Stimulated activated CD4-positive, alpha-beta T cell treated with anti-CD3 and anti-CD28 coated beads, Interleukin-4, amount 100 ng/mL, for 1 hour (primary cell): ENCODE measurements around the gene TLE5.
"Not testable (repeated sequence)": the region's sequence is repeated elsewhere in the genome, so short reads cannot be mapped to it uniquely, and the experiment has no call there.

Experiments
- DNase-seq: peaks from one replicate; pipeline ENCODE4 v3.0.0-alpha.2; 2020

The TLE5 gene

GRCh38 chr19:3020321-3020960 is 41.9 kb downstream of the TLE5 start:
- DNase-seq = no peak

DNA sequence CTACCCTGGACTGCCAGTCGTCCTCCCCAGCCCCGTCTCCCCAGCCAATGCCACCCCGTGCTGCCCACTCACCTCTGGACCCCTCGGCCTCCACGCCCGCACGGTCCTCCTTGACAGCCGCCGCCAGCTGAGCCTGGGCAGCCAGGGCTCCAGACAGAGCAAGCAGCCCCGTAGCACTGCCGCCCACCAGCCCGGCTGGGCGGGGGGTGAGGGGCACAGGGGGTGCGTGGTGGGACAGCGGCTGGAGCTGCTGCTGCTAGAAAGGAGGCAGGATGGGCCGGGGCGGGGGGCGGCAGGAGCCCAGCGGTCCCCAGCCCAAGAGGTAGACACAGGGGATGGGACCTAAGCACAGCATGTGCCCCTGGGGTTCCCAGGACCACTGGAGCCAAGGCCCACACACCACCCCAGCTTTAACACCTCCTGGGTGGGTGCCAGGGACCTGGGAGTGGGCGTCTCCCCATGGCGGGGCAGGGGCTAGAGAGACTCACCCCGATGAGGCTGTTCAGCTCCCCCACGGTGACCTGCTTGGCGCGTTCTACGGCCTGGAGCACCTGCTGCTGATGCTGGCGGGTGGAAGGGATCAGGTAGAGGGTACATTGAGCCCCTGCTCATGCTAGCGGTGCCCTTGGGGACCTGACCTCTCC is 43.0 kb downstream of the TLE5 start:
- DNase-seq = no peak

GRCh38 chr19:3017923-3018322 is 44.4 kb downstream of the TLE5 start:
- no peak for DNase-seq

DNA sequence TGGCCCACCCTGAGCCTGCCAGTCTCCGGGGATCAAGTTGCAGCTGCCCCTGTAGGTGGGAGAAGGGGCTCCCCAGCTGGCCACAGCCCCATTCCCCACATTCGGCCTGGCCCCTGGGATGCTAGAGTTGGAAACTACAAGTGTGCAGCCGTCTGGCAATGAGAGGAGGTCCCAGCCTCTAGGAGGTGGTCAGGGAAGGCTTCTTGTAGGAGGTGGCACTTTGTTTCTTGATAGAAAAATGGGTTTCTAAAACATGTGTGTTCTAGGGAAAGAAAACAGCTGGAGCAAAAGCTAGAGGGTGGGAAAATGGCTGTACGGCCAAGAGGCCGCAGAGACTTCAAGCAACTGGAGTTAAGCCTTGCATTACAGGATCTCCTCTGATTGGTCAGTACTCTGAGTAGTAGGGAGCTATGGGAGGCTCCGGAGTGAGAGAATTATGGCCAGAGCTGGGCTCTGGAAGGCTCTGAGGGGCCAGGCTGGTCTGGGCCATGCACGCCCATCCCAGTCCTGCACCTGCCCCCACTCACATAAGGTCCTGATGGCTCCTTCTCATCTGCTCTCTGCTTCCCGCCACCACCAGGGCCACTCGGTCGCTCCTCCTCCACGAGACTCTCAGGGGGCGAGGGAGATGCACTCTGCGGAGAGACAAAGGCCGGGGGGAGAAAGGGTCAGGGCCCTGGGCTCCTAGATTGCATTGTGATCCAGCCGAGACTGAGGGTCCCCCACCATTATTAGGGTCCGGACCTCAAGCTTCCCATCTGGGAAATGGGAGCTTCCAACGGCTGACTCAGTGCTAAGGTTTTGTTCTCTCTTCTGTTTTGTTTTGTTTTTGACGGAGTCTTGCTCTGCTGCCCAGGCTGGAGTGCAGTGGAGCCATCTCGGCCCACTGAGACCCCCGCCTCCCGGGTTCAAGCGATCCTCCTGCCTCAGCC is 46.9 kb downstream of the TLE5 start:
- no peak for DNase-seq

DNA sequence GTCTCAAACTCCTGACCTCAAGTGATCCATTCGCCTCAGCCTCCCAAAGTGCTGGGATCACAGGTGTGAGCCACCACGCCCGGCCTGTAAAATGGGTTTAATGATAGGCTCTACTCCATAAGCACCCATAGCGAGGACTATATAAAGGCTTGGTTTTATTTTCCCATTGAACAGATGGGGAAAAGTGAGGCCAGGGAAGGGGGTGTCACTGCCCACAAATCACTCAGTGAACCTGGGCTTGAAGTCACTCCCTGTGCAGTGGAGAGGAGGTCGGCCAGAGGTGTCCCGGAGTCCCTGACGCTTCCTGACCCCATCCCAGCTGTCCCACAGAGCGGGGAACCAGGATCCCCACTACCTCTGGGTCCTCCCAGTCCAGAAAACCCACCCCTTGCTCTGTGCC is 48.2 kb downstream of the TLE5 start:
- no peak for DNase-seq

DNA sequence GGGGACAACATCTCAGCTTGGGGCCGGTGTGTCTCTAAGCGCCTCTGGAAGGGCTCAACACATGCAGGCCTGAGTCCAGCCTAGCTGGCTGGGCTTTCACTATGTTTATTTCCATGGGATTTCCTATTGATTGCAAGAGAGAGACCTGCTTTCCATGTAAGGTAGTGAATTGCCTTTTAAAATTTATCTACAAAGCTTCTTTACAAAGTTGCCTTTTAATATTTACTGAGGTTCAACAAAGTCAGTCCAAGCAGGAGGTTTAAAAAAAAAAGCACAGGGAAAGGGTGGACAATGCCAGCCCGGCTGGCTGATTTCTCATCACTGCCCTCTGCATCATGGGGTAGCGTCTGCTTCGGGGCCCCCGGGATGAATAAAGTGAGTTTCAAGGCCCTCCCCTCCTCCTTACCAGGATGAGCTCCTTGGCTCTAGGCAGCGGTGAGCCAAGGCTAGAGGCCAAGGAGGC is 49.0 kb downstream of the TLE5 start:
- DNase-seq = no peak

GRCh38 chr19:3012621-3013262 is 49.6 kb downstream of the TLE5 start:
- DNase-seq = no peak

- DNase-seq = not testable (repeated sequence)
Measured at GRCh38 chr19:3012059-3012458, 50.2 kb downstream of the TLE5 start.

GRCh38 chr19:3010871-3011270 is 51.4 kb downstream of the TLE5 start:
- no peak for DNase-seq

DNA sequence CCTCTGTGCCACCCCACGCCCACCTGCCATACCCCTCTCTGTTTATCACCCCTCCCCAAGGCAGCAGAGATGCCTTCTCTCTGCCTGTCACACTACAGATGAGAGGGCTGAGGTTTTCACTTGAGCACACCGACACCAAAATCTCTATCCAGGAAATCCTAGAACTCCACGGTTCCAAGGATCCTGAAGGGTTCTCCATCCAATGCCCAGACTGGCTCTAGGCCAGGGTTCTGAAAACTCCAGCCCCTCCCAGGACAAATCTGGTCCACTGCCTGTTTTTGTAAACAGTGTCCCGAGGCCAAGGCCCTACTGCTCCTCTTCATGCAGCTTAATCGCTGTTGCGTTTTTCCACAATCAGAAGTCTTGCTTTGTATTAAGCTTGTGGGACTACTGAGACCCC is 53.3 kb downstream of the TLE5 start:
- no peak for DNase-seq

- no peak for DNase-seq
Measured at GRCh38 chr19:3007975-3008374, 54.3 kb downstream of the TLE5 start.

DNA sequence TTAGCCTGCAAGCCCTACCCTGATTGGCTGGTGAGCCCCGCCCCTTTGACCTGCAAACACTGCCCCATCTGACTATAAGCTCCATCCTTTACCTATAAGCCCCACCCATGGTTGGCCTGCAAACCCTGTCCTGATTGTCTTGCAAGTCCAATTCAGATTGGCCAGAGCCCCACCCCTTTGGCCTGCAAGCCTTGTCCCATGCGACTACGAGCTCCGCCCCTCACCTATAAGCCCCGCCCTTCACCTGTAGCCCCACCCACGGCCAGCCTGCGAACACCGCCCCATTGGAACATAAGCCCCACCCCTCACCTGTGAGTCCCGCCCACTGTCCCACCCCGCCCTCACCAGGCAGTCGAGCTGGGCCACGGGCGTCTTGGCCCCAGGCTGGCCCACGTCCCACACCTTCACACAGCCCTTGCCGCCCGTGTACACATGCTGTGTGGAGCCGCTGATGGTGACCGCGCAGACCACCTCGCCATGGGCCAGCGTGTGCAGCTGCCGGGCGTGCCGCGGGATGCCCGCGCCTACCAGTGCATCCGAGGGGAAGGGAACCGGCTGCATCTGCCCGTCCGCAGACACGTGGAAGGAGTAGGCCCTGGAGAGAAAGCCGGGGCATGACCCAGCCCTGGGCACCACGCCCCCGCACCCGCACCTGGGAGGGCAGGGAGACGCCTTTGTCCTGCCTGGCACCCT is 56.1 kb downstream of the TLE5 start:
- peak; percentile 22 for DNase-seq

- DNase-seq = no peak
Measured at GRCh38 chr19:3005345-3005744, 57.0 kb downstream of the TLE5 start.

GRCh38 chr19:3004522-3004921 is 57.8 kb downstream of the TLE5 start:
- no peak for DNase-seq

DNA sequence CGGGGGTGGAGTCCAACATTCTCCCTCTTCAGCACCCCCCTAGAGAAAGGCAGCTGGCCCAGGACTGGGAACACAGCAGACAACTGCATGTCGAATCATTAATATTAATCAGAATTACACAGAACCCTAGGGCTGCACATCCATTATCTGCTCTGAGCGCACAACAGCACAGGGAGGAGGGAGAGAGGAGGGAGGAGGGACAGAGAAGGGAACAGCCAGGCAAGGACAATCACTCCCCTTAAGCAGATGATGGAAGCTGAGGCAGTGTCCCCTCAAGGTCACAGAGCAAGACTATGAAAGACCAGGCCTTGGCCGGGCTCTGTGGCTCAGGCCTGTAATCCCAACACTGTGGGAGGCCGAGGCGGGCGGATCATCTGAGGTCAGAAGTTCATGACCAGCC is 59.2 kb downstream of the TLE5 start:
- DNase-seq = no peak
